Stimulated activated CD4-positive, alpha-beta T cell treated with anti-CD3 and anti-CD28 coated beads, Interleukin-12 subunit alpha, Interleukin-12 subunit beta, amount 100 ng/mL, for 4 hours (primary cell): ENCODE results near the gene THUMPD1.
A peak's percentile ranks its signal among the peaks of the same experiment; 100 is the strongest.
"Not testable (repeated sequence)": the region's sequence is repeated elsewhere in the genome, so short reads cannot be mapped to it uniquely, and the experiment has no call there.

Source experiments
- DNase-seq: peaks from one replicate; pipeline ENCODE4 v3.0.0-alpha.2; 2020

The THUMPD1 gene, protein sequence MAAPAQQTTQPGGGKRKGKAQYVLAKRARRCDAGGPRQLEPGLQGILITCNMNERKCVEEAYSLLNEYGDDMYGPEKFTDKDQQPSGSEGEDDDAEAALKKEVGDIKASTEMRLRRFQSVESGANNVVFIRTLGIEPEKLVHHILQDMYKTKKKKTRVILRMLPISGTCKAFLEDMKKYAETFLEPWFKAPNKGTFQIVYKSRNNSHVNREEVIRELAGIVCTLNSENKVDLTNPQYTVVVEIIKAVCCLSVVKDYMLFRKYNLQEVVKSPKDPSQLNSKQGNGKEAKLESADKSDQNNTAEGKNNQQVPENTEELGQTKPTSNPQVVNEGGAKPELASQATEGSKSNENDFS

DNA sequence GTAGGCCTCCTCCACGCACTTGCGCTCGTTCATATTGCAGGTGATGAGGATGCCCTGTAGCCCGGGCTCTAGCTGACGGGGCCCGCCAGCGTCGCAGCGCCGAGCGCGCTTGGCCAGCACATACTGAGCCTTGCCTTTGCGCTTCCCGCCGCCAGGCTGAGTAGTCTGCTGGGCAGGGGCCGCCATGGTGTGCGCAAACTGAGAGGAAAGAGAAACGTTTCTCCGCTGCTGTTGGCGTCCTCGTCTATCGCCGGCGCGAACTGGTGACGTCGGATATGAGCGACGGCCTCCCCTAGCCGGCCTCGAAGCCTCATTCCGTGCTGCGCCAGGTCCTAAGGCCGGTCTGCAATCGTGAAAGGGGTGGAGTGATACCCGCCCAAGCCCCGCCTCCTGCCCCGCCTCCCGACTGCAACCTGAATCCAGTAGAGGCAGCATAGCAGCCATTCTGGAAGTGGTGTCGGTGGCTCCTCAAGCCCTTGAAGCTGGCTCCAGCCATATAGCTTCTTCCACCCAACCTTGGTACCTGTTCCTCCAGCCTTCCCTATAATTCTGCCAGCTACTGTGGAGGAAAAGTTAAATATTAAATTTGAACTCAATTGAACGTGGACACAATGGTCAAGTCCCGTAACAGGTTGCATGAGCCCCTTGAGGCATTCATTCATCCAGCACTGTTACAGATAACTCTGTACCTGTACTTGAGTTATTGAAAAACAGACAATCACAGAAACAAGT is at the start of gene THUMPD1:
TSS of gene THUMPD1 (minus strand) at position 265 of the 732 bp plus-strand sequence. CDS start at position 186, 79 bp downstream.
- DNase-seq: peak; percentile 99

DNA sequence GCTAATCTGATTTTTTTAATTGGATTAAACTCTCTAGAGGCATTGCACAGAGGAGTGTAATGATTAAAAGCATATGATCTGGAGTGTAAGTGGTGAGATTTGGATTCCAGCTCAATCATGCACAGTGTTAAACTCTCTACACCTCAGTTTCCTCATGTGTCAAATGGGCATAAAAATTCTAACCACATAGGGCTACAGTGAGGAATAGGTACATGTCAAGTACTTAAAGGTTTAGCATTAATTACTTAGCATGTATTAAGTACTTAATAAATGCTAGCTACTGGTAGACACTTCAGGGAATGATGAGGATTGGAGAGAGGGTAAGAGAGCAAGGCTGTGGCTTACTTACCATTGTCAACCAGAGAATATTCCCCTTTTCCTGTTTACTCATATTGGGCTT is 47.5 kb upstream of the THUMPD1 start:
- no peak for DNase-seq

DNA sequence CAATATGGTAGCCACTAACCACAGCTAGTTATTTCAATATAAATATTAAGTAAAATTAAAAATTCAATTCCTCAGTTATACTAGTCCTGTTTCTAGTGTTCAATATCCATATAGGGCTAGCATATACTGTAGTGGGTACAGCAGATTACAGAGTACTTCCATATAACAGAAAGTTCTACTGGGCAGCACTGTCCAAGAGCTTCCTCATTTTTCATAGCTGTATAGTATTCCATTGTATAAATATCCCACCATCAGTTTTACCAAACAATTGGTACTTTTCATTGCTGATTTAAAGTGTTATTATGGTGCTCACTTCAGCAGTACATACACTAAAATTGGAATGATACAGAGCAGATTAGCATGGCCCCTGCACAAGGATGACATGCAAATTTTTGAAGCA is 42.6 kb upstream of the THUMPD1 start:
- DNase-seq: no peak

DNA sequence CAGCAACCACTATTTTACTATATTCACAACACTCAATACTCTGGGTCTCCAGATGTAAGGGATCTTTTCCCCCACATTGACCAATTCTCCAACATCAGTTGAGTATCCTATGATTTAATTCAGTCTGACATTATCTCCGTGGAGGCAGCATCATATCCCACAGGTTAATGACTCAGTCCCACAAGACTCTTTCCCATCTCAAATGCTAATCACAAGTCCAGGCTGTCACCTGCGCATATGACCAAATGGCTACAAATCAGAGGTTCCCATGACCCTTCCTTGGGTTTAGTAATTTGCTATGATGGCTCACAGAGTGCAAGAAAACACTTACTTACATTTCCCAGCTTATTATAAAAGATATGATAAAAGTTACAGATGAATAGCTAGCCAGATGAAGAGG is 40.9 kb upstream of the THUMPD1 start:
- no peak for DNase-seq

DNA sequence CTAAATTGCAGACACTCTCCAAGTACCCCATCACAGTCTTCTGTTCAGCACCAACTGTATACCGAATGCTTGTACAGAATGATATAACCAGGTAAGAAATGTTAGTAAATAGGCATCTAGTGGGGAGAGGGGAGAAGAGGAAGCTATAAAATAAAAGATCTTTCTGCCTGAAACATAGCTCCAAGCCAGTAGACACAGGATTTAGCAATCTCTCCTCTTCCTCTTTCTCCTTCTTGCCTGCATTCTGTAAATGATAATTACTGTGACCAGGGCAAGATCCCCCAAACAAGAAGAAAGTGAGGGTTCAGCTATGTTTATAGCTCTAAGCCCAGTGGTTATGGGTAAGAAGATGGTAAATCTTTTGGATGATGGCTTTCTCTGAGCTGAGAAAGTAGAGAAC is 40.1 kb upstream of the THUMPD1 start:
- no peak for DNase-seq

DNA sequence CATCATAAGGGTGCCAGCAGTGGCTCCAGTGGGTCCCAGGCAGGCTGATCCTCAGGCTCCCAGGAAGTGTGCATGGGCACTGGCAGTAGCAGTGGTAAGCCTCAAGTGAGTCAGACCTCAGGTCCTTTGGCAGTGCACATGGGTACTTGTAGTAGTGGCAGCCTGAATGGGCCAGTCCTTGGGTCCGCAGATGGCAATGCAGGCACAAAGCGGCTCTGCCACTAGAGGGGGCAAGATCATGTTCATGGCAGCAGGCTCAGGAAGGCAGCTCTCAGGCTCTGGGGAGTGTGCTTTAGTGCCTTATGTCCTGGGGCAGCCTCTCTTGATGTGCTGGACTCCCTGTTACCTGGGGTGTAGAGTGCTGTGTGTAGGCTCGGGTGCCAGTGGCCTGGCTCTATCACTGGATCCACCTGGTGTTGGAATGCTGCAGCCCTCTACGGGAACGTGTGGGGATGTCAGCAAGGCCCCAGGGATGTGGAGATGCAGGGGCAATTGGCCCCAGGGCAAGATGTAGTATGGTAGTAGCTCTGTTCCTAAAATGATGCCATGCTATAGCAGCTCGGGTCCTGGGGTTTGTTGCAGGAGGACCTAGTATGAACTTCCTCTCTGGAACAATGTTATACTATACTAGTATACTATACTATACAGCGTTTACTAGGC is 33.2 kb upstream of the THUMPD1 start:
- peak; percentile 51 for DNase-seq

DNA sequence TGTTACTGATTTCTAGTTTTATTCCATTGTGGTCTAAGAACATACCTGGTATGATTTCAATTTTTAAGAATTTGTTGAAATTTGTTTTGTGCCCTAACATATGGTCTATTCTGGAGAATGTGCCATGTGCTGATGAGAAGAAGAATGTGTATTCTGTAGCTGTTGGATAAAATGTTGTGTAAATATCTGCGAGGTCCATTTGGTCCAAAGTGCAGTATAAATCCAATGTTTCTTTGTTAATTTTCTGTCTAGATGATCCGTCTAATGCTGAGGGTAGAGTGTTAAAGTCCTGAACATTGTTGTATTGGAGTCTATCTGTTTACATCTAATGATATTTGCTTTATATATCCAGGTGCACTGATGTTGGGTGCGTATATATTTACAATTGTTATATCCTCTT is 32.1 kb upstream of the THUMPD1 start:
- no peak for DNase-seq

DNA sequence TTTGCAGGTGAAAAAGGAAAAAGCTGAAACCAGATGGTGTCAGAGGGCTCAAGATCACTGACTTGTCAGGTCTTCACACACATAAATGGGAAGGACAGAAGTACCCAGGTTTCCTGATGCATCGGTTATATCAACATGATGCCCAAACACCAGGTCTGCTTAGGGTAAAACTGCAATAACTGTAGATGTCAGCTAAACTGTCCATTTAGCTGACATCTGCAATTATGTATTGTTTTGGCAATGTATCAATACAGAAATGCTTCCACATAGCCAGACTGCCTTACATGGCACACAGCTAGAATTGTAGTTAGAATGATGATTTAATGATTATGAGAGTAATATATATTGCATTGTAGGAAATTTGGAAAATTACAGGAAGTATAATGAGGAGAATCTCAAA is 27.2 kb upstream of the THUMPD1 start:
- DNase-seq: no peak

DNA sequence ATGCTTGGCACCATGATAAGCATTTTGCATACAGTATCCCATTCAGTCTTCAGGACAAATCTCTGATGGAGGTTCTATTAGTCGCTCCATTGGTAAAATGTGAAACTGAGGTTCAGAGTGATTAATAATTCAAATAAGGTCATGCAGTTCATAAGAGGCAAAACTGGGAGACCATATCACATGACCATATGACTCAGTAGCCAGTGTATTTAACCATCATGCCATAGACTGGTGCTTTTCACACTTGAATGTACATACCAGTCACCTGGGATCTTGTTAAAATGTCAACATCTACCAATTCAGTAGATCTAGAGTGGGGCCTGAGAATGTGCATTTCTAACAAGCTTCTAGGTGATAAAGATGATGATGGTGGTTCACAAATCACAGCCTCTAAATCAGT is 26.5 kb upstream of the THUMPD1 start:
- DNase-seq: no peak

DNA sequence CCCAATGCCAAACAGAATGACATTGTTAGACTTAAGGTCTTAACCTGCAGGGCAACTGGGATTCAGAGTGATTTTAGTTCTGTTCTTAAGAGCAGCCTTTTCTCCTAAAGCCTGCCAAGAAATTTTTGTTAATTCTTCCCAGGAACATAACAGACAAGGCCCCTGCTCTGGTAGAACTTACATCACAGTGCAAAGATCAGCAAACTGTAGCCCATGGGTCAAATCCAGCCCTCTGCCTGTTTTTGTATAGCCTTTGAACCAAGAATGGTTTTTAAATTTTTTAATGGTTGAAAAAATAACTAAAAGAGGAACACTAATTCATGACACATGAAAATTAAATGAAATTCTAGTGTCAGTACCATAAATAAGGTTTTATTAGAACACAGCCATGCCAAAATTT is 26.0 kb upstream of the THUMPD1 start:
- DNase-seq: no peak

DNA sequence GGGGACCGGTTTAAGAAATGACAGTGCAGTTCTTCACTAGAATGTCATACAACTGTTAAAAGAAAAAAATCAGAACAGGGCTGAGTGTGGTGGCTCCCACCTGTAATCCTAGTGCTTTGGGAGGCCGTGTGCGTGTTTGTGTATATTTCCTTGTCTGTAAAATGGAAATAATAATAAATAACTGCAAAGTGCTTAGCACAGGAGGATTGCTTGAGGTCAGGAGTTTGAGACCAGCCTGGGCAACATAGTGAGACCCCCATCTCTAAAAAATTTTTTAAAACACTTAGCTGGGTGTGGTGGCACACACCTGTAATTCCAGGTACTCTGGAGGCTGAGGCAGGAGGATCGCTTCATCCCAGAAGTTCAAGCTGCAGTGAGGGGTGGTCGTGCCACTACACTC is 24.7 kb upstream of the THUMPD1 start:
- no peak for DNase-seq

DNA sequence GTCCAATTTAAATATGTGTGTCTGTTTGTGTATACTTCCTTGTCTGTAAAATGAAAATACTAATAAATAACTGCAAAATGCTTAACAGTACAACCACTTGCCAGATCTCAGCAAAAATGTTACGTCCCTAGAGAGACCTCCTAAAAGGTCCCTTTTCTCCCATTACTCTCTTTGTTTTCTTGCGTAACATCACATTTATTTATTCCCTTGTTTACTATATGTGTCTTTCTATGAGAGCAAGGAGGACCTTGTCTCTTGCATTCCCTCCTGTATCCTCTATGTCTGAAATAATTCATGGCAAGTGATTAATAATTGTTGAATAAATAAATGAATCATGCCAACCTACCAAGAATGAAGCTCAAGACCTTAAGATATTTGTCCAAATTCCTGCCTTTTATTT is 24.1 kb upstream of the THUMPD1 start:
- DNase-seq: no peak

DNA sequence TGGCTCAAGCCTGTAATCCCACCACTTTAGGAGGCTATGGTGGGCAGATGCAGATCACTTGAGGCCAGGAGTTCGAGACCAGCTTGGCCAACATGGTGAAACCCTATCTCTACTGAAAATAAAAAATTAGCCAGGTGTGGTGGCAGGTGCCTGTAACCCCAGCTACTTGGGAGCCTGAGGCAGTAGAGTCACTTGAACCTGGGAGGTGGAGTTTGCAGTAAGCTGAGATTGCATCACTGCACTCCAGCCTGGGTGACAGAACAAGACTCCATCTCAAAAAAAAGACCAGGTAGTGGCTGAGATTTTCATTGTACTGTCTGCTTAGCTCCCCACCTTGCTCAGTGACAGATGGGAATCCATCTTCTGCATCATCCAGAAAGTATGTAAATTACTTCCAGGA is 22.8 kb upstream of the THUMPD1 start:
- not testable (repeated sequence) for DNase-seq

DNA sequence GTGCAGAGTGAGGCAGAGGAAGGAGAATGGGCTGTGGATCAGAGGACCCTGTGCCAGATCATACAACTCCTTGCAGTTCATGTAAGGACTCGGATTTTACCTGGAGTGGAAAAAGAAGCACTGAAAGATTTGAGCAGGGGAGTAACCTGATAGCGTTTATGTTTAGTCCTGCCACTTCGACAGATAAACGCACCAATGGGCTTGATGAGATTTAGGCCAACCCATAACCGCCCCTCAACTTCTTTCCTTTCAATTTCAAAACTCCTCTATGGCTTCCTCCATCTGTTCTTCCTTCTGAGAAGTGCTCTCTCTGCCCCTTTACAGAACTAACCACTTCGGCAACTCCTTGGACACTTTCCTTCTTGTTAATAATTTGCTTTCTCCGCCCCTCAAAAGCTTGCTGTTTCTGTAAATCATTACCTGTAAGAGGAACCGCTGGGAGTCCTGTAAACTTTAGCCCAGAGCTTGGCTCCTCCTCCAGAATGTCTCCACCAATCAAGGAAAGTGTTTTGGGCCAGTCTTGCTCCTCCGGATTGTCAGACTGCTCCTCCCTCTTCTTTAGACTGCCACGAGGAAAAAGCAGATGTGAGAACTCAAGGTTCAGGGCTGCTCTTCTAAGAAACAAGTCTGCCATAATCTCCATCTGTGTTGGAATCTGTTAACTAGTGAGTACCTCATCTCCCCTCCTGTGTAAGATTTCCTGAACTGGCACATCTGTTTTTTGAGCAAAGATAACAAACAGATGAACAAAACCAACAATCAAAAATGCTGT is 22.0 kb upstream of the THUMPD1 start, which contains the start of gene ACSM3:
TSS of gene ACSM3 (plus strand) at position 554 of the 772 bp plus-strand sequence. CDS start 6,021 bp downstream, outside the sequence.
- peak; percentile 30 for DNase-seq

DNA sequence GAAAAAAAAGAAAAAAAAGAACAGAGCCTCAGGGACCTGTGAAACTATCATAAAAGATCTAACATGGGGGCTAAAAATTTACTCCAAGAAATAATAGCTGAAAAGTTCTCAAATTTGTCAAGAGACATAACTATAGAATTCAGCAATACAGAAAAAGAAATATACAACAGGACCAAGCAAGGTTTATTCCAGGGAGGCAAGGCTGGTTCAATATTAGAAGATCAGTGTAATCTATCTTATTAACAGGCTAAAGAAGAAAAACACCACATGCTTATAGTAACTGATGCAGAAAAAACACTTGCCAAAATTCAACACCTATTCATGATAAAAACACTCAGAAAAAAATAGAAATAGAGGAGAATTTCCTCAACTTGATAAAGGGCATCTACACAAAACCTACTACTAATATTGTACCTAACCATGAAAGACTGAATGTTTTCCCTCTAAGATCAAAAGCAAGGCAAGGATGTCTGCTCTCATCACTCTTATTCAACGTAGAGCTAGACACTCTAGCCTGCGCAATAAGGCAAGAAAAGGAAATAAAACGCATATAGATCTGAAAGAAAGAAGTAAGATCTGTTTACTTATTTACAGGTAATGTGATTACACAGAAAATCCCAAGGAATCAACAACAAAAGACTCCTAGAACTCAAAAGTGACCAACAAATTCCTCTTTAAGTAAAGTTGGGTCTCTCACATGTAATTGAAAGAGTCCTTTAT is 20.9 kb upstream of the THUMPD1 start:
- no peak for DNase-seq

DNA sequence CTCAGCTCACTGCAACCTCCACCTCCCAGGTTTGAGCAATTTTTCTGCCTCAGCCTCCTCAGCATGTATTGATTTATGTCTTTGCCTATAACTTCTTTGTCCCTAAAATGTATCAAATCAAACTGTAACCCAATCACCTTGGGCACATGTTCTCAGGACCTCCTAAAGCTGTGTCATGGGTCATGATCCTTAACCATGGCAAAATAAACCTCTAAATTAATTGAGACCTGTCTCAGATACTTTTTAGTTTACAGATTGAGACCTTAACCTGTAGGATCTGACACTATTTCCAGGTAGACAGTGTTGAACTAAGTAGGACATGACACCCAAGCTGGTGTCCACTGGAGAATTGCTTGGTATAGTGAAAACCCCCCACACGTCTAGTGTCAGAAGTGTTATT is 19.6 kb upstream of the THUMPD1 start:
- no peak for DNase-seq

DNA sequence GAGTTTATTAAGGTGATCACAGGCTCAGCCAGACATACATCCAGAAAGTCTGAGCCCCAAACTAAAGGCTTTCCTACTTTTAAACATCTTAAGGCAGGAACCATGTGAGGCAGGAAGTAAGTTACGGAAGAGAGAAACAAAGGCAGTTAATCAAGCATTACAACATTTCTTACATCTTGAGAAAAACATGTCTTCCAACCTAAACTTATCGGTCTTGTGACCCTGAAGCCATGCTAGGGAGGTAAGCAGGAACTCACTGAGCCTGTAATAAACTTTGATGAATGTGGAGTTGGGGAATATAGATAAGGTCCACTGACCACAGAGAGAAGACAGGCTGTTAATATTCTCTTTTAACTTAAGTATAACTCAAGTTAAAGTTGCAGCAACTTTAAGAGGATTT is 18.7 kb upstream of the THUMPD1 start:
- DNase-seq: no peak

DNA sequence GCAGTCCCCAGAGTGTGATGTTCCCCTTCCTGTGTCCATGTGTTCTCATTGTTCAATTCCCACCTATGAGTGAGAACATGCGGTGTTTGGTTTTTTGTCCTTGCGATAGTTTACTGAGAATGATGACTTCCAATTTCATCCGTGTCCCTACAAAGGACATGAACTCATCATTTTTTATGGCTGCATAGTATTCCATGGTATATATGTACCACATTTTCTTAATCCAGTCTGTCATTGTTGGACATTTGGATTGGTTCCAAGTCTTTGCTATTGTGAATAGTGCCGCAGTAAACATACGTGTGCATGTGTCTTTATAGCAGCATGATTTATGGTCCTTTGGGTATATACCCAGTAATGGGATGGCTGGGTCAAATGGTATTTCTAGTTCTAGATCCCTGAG is 14.2 kb upstream of the THUMPD1 start:
- not testable (repeated sequence) for DNase-seq

DNA sequence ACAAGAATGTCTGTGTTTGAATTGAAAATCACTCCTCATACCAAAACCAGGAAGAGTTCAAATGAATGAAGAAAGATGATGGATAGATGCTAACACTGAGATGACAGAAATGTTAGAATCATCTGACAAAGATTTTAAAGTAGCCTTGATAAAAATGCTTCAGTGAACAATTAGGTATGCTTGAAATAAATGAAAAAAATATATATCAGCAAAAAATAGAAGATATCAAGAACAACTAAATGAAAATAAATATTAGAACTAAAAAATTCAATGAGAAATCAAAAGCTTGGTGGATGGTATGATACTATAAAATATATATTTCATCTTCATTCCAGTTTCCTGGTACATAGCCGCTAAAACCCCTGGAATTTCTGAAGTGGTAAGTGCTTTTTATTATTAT is 13.6 kb upstream of the THUMPD1 start:
- no peak for DNase-seq

DNA sequence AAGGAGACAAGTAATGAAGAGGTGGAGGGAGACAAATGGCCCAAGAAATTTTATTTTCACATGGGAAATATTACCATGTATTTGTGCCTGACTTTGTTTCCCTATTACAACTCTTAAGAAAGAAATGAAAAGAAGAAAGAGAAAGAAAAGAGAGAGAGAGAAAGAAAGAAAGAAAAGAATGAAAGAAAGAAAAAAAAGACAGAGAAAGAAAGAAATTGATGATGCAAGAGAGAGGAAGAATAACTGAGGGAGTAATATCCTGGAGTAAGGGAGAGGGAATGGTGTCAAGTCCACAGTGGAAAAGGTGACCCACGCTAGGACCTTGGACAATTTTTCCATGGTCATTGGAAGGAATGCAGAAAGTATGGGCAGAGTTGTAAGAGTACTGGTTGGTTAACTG is 12.1 kb upstream of the THUMPD1 start:
- DNase-seq: no peak

DNA sequence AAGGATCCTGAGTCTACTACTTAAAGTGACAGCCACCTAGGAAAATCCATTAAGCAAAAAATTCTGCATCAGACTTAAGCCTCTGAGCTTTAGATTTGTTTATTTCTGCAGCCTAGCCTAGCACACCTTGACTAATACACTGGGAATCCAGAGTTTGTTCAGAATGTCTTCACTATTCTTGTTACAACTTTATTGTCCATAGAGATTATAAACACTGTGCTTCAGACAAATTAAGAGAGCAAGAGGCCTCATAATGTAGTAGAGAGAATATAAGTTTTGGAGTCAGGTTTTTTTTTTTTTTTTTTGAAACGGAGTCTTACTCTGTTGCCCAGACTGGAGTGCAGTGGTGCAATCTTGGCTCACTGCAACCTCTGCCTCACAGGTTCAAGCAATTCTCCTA is 8.9 kb upstream of the THUMPD1 start:
- no peak for DNase-seq

DNA sequence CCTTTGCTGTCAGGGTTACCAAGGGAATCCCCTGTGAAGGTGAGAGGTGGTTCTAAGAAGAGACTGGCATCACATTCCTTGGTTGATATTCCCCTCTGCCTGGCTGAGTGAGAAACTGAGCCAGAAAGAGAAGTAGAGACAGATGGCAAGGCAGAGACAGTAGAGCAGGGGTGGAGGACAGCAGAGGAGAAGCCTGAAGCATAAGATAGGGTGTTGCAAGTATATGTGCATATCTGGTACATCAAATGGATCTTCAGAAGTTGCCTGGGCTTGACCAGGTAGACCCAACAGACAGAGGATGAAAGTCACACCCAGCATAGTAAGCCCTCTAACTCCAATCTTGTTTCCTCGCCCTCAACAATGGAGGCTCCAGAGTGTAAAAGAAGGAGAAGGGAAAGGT is 7.9 kb upstream of the THUMPD1 start:
- DNase-seq: no peak
